Thyroid gland (tissue), 4 donors: Measurements from ENCODE around the gene FBXO44. TPM values are rescaled to one million over a fixed set of nuclear protein-coding genes. Genes with fewer than 3 reads are reported as not detected.

Experiments used
- DNase-seq, 2 donors: peaks; one replicate each; pipeline ENCODE4 v3.0.0-alpha.2; 2019
- H3K27ac ChIP-seq, 3 donors: fragments of 200-600 bp; sonication (generic); 1 replicate in 2 of 3; 2 replicates in 1 of 3; pipeline ENCODE4 v1.5.1; 2016 to 2019; ENCODE audit warnings: mild to moderate bottlenecking in 1 of 3, moderate library complexity in 1 of 3
- H3K27me3 ChIP-seq: fragments of 200-600 bp; sonication (generic); one replicate; pipeline ENCODE4 v1.5.1; 2019
- H3K36me3 ChIP-seq, 2 donors: fragments of 200-600 bp; sonication (generic); one replicate each; pipeline ENCODE4 v1.5.1; 2016 to 2019
- H3K4me1 ChIP-seq, 2 donors: fragments of 200-600 bp; sonication (generic); one replicate each; pipeline ENCODE4 v1.5.1; 2017 to 2019
- H3K4me3 ChIP-seq, 3 donors: fragments of 200-600 bp; sonication (generic); replicated peaks in 1 of 3; 1 replicate in 2 of 3; 2 replicates in 1 of 3; pipeline ENCODE4 v1.5.1; 2016; ENCODE audit warnings: mild to moderate bottlenecking in 1 of 3
- H3K9me3 ChIP-seq: fragments of 200-600 bp; sonication (generic); one replicate; pipeline ENCODE4 v1.5.1; 2017
- POLR2A ChIP-seq, 2 donors: fragments of 450-650 bp; IDR thresholded peaks; one replicate each; pipeline ENCODE4 v1.6.1; 2017; ENCODE audit warnings: antibody characterized with exemption in 2 of 2, mild to moderate bottlenecking in 2 of 2, moderate library complexity in 1 of 2
- WGBS, 2 donors: methylation state at CpG; one replicate each; pipeline ENCODE4 v1.1.5; 2017; 5-methylcytosine and 5-hydroxymethylcytosine counted together
- intact Hi-C: fragments of 100-400 bp; cut with DNase I; formaldehyde crosslinking; loops from one replicate; pipeline ENCODE4 v1.15.1; 2023
- total RNA-seq, 4 donors: library from RNA; depleted of rRNA; stranded (reverse); fragments of >200 nt; gene quantifications; one replicate each; pipeline ENCODE4 v1.2.3, GENCODE V29; 2016
- TF ChIP-seq, protein P1 (sequence below), 6 experiments: fragments of 200-600 bp in 3 of 6; fragments of 450-650 bp in 3 of 6; sonication (generic) in 3 of 6; IDR thresholded peaks; one replicate each; pipeline ENCODE4 v1.5.1; 2016 to 2019; ENCODE audit warnings: antibody characterized with exemption in 6 of 6, mild to moderate bottlenecking in 2 of 6, inconsistent platforms in 1 of 6, moderate library complexity in 1 of 6

FBXO44 gene
- total RNA-seq, 4 donors from 2014 or later, result 33.1 to 40.9 (median 34.4) TPM

GRCh38 chr1:11638121-11638520, 16.6 kb upstream of the FBXO44 start:
- TF ChIP-seq, protein P1, sequence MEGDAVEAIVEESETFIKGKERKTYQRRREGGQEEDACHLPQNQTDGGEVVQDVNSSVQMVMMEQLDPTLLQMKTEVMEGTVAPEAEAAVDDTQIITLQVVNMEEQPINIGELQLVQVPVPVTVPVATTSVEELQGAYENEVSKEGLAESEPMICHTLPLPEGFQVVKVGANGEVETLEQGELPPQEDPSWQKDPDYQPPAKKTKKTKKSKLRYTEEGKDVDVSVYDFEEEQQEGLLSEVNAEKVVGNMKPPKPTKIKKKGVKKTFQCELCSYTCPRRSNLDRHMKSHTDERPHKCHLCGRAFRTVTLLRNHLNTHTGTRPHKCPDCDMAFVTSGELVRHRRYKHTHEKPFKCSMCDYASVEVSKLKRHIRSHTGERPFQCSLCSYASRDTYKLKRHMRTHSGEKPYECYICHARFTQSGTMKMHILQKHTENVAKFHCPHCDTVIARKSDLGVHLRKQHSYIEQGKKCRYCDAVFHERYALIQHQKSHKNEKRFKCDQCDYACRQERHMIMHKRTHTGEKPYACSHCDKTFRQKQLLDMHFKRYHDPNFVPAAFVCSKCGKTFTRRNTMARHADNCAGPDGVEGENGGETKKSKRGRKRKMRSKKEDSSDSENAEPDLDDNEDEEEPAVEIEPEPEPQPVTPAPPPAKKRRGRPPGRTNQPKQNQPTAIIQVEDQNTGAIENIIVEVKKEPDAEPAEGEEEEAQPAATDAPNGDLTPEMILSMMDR (IDR thresholded peaks at IDR 0.05), result no peak
- TF ChIP-seq POLR2A (IDR thresholded peaks at IDR 0.05), result no peak
- no peak for DNase-seq
- H3K9me3 ChIP-seq, result no peaks in the 10 kb centered on the region
- intact Hi-C loops, result loop anchor here (10.0 kb wide), 1 partner anchor 293 kb away; no protein-coding TSS in a partner anchor
- H3K36me3 ChIP-seq, result no peaks in the 10 kb centered on the region
- H3K4me3 ChIP-seq, result no peak overlapping the region
- WGBS, 2 donors, result 49 to 52% methylated on average over 5 of the region's 5 CpGs
- H3K27me3 ChIP-seq, result no peaks in the 10 kb centered on the region
- no peak overlapping the region for H3K27ac ChIP-seq
- H3K4me1 ChIP-seq, result no peaks in the 10 kb centered on the region

GRCh38 chr1:11639372-11639771, 15.3 kb upstream of the FBXO44 start:
- TF ChIP-seq POLR2A (IDR thresholded peaks at IDR 0.05), result no peak
- TF ChIP-seq, protein P1 (IDR thresholded peaks at IDR 0.05), result no peak
- intact Hi-C loops, result loop anchor here (10.0 kb wide), 1 partner anchor 295 kb away; no protein-coding TSS in a partner anchor
- no peak for DNase-seq
- 83 to 93% methylated on average over 4 of the region's 4 CpGs for WGBS, 2 donors
- no peak overlapping the region for H3K27ac ChIP-seq
- H3K27me3 ChIP-seq, result no peaks in the 10 kb centered on the region
- H3K4me1 ChIP-seq, result no peaks in the 10 kb centered on the region
- no peaks in the 10 kb centered on the region for H3K9me3 ChIP-seq
- H3K4me3 ChIP-seq, result no peak overlapping the region
- H3K36me3 ChIP-seq, result no peaks in the 10 kb centered on the region

GRCh38 chr1:11640101-11640500, 14.6 kb upstream of the FBXO44 start:
- H3K4me1 ChIP-seq, result no peaks in the 10 kb centered on the region
- no peak for TF ChIP-seq POLR2A (IDR thresholded peaks at IDR 0.05)
- TF ChIP-seq, protein P1 (IDR thresholded peaks at IDR 0.05), result no peak
- intact Hi-C loops, result loop anchor here (5.0 to 10.0 kb wide), 2 partner anchors 395 to 603 kb away; no protein-coding TSS in a partner anchor
- no peaks in the 10 kb centered on the region for H3K9me3 ChIP-seq
- no peak overlapping the region for H3K4me3 ChIP-seq
- H3K36me3 ChIP-seq, result no peaks in the 10 kb centered on the region
- no peak for DNase-seq
- no peak overlapping the region for H3K27ac ChIP-seq
- no peaks in the 10 kb centered on the region for H3K27me3 ChIP-seq
- WGBS, 2 donors, result 64 to 66% methylated on average over 7 of the region's 7 CpGs

DNA sequence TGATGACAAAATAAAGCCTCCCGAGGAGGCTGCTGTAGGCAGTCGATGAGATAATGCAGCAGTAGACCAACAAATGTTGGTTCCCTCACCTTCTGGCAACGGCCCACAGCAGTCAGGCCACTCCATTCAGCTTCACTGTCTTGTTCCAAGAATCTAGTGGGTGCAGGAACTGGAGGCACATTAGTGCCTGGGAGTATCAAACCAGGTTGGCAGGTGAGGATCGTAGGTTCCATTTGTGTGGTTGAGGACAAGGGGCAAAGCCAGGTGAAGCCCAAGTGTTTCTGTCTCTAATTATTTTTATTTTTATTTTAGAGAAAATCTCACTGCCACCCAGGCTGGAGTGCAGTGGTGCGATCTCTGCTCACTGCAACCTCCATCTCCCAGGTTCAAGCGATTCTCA, 13.7 kb upstream of the FBXO44 start:
- intact Hi-C loops, result loop anchor here (5.0 to 10.0 kb wide), 2 partner anchors 396 to 604 kb away; no protein-coding TSS in a partner anchor
- H3K9me3 ChIP-seq, result no peaks in the 10 kb centered on the region
- H3K27ac ChIP-seq, result no peak overlapping the region
- H3K36me3 ChIP-seq, result no peaks in the 10 kb centered on the region
- 65 to 70% methylated on average over 6 of the region's 6 CpGs for WGBS, 2 donors
- H3K4me3 ChIP-seq, result no peak overlapping the region
- no peak for DNase-seq
- no peaks in the 10 kb centered on the region for H3K4me1 ChIP-seq
- TF ChIP-seq, protein P1 (IDR thresholded peaks at IDR 0.05), result no peak
- TF ChIP-seq POLR2A (IDR thresholded peaks at IDR 0.05), result no peak
- H3K27me3 ChIP-seq, result no peaks in the 10 kb centered on the region

DNA sequence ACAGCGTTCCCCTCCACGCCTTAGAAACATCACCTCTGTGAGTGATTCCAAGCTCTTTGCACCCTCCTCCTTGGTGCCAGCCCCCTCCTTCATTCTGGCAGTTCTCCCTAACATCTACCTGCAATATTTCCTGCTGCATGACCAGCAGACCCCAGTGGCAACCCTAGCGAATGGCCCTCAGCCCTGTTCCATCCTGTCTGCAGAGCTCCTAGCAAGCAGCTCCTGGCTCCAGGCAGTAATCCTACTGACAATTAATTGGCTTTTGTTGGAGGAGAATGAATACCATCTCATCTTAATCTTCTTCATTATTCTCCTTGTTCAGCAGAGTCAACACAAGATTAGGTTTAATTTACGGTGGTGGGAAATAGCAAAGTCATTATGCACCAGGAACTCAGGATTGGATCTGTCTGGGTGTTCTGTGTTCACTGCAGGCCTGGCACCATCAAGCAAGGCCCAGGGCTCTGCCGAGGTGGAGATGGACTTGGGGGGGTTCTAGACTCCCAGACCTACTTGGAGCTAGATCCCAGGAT, 12.8 kb upstream of the FBXO44 start:
- Histone ChIP-seq H3K27me3 (no peaks in the 10 kb centered on the region), H3K36me3 (no peaks in the 10 kb centered on the region), H3K4me1 (no peaks in the 10 kb centered on the region), H3K4me3 (no peak overlapping the region), H3K27ac (no peak overlapping the region), H3K9me3 (no peaks in the 10 kb centered on the region)
- TF ChIP-seq POLR2A (IDR thresholded peaks at IDR 0.05), result no peak
- TF ChIP-seq, protein P1 (IDR thresholded peaks at IDR 0.05), result no peak
- intact Hi-C loops, result loop anchor here (5.0 to 10.0 kb wide), 2 partner anchors 397 to 605 kb away; no protein-coding TSS in a partner anchor
- 62 to 69% methylated on average over 5 of the region's 5 CpGs for WGBS, 2 donors
- DNase-seq, result no peak
